DOHH2 (cell line): Measurements from ENCODE around the gene GPC6.

Experiments
- H3F3A ChIP-seq: fragments of 200-600 bp; sonication (generic), shearing (Covaris generic); 2 replicates; pipeline ENCODE4 v1.6.0; 2016; ENCODE audit warnings: antibody characterized with exemption, mild to moderate bottlenecking; ENCODE audit not compliant: control insufficient read depth, insufficient read depth
- H3K27ac ChIP-seq: fragments of 200-600 bp; sonication (generic); 2 replicates; pipeline ENCODE4 v1.5.1; 2014; ENCODE audit warnings: low read depth, mild to moderate bottlenecking, low read length, moderate library complexity
- H3K27me3 ChIP-seq: fragments of 200-600 bp; sonication (generic); 2 replicates; pipeline ENCODE4 v1.6.1; 2014; ENCODE audit warnings: mild to moderate bottlenecking, low read length, mixed read lengths; ENCODE audit not compliant: control insufficient read depth
- H3K36me3 ChIP-seq: fragments of 200-600 bp; sonication (generic); 2 replicates; pipeline ENCODE4 v1.6.1; 2014; ENCODE audit warnings: mild to moderate bottlenecking, low read length, moderate library complexity, mixed read lengths; ENCODE audit not compliant: control insufficient read depth
- H3K4me1 ChIP-seq: fragments of 200-600 bp; sonication (generic); 2 replicates; pipeline ENCODE4 v1.6.1; 2014; ENCODE audit warnings: mild to moderate bottlenecking, low read length, mixed read lengths; ENCODE audit not compliant: control insufficient read depth
- H3K4me2 ChIP-seq: fragments of 200-600 bp; sonication (generic); 2 replicates; pipeline ENCODE4 v1.6.0; 2014; ENCODE audit warnings: mild to moderate bottlenecking, low read length, moderate library complexity
- H3K4me3 ChIP-seq: fragments of 200-600 bp; sonication (generic); 2 replicates; pipeline ENCODE4 v1.5.1; 2014; ENCODE audit warnings: mild to moderate bottlenecking, low read length, mixed read lengths
- H3K79me2 ChIP-seq: fragments of 200-600 bp; sonication (generic); 2 replicates; pipeline ENCODE4 v1.6.1; 2014; ENCODE audit warnings: mild to moderate bottlenecking, low read length, mixed read lengths; ENCODE audit not compliant: control insufficient read depth
- H3K9me2 ChIP-seq: fragments of 200-600 bp; sonication (generic); replicated peaks from 2 replicates; pipeline ENCODE4 v1.6.1; 2014; ENCODE audit warnings: mild to moderate bottlenecking, low read length, mixed read lengths; ENCODE audit not compliant: control insufficient read depth
- H3K9me3 ChIP-seq: fragments of 200-600 bp; sonication (generic); 2 replicates; pipeline ENCODE4 v1.6.1; 2014; ENCODE audit warnings: antibody characterized with exemption, low read length, mixed read lengths; ENCODE audit not compliant: control insufficient read depth, insufficient read depth
- H4K20me1 ChIP-seq: fragments of 200-600 bp; sonication (generic); 2 replicates; pipeline ENCODE4 v1.6.0; 2014; ENCODE audit warnings: low read depth, mild to moderate bottlenecking, antibody characterized with exemption, low read length, moderate library complexity; ENCODE audit not compliant: control insufficient read depth, insufficient read depth
- EZH2phosphoT487 ChIP-seq: fragments of 200-600 bp; sonication (generic); IDR thresholded peaks from 2 replicates; pipeline ENCODE4 v1.6.1; 2017; ENCODE audit warnings: borderline replicate concordance, mild to moderate bottlenecking, antibody characterized with exemption, low read length, moderate library complexity, mixed read lengths
- TF ChIP-seq, protein P1 (sequence below): fragments of 200-600 bp; sonication (generic); IDR thresholded peaks from one replicate; pipeline ENCODE4 v1.5.1; 2014; ENCODE audit warnings: antibody characterized with exemption, mild to moderate bottlenecking, low read depth, low read length; ENCODE audit not compliant: poor library complexity, severe bottlenecking

The GPC6 gene

GRCh38 chr13:93966267-93966936, 739.8 kb downstream of the GPC6 start:
- Histone ChIP-seq H3K79me2 (no peaks in the 10 kb centered on the region), H3F3A (no peaks in the 10 kb centered on the region), H3K4me2 (no peak overlapping the region), H3K27me3 (no peaks in the 10 kb centered on the region), H3K27ac (no peak overlapping the region), H3K4me1 (no peaks in the 10 kb centered on the region), H3K9me3 (no peaks in the 10 kb centered on the region), H4K20me1 (no peaks in the 10 kb centered on the region), H3K9me2 (no peaks in the 10 kb centered on the region), H3K4me3 (no peak overlapping the region), H3K36me3 (no peaks in the 10 kb centered on the region)
- no peak for TF ChIP-seq EZH2phosphoT487
- TF ChIP-seq, protein P1, sequence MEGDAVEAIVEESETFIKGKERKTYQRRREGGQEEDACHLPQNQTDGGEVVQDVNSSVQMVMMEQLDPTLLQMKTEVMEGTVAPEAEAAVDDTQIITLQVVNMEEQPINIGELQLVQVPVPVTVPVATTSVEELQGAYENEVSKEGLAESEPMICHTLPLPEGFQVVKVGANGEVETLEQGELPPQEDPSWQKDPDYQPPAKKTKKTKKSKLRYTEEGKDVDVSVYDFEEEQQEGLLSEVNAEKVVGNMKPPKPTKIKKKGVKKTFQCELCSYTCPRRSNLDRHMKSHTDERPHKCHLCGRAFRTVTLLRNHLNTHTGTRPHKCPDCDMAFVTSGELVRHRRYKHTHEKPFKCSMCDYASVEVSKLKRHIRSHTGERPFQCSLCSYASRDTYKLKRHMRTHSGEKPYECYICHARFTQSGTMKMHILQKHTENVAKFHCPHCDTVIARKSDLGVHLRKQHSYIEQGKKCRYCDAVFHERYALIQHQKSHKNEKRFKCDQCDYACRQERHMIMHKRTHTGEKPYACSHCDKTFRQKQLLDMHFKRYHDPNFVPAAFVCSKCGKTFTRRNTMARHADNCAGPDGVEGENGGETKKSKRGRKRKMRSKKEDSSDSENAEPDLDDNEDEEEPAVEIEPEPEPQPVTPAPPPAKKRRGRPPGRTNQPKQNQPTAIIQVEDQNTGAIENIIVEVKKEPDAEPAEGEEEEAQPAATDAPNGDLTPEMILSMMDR = no peak

- Histone ChIP-seq H3K27ac (no peak overlapping the region), H4K20me1 (no peaks in the 10 kb centered on the region), H3K36me3 (no peaks in the 10 kb centered on the region), H3K27me3 (no peaks in the 10 kb centered on the region), H3K4me2 (no peak overlapping the region), H3K9me2 (no peaks in the 10 kb centered on the region), H3K4me3 (no peak overlapping the region), H3K4me1 (no peaks in the 10 kb centered on the region), H3K9me3 (no peaks in the 10 kb centered on the region), H3K79me2 (no peaks in the 10 kb centered on the region), H3F3A (no peaks in the 10 kb centered on the region)
- TF ChIP-seq, protein P1 = no peak
- TF ChIP-seq EZH2phosphoT487 = no peak
Observed at GRCh38 chr13:93967286-93967685, 740.7 kb downstream of the GPC6 start.

GRCh38 chr13:93975242-93975641, 748.6 kb downstream of the GPC6 start:
- no peaks in the 10 kb centered on the region for H3K4me1 ChIP-seq
- H4K20me1 ChIP-seq = no peaks in the 10 kb centered on the region
- no peak for TF ChIP-seq EZH2phosphoT487
- TF ChIP-seq, protein P1 = no peak
- no peaks in the 10 kb centered on the region for H3K27me3 ChIP-seq
- no peak overlapping the region for H3K27ac ChIP-seq
- no peaks in the 10 kb centered on the region for H3K9me3 ChIP-seq
- H3K4me3 ChIP-seq = no peak overlapping the region
- no peak overlapping the region for H3K4me2 ChIP-seq
- no peaks in the 10 kb centered on the region for H3K36me3 ChIP-seq
- no peaks in the 10 kb centered on the region for H3K79me2 ChIP-seq
- no peaks in the 10 kb centered on the region for H3F3A ChIP-seq
- H3K9me2 ChIP-seq = no peaks in the 10 kb centered on the region
